Hematopoietic multipotent progenitor cell treated with erythropoietin and hydrocortisone succinate and interleukin-3 and kit ligand, for 4 days (in vitro differentiated cells): ENCODE data around the gene SH2D1B.

ENCODE experiments used
- DNase-seq: peaks from one replicate; pipeline ENCODE4 v3.0.0-alpha.2; 2015

Gene SH2D1B

DNA sequence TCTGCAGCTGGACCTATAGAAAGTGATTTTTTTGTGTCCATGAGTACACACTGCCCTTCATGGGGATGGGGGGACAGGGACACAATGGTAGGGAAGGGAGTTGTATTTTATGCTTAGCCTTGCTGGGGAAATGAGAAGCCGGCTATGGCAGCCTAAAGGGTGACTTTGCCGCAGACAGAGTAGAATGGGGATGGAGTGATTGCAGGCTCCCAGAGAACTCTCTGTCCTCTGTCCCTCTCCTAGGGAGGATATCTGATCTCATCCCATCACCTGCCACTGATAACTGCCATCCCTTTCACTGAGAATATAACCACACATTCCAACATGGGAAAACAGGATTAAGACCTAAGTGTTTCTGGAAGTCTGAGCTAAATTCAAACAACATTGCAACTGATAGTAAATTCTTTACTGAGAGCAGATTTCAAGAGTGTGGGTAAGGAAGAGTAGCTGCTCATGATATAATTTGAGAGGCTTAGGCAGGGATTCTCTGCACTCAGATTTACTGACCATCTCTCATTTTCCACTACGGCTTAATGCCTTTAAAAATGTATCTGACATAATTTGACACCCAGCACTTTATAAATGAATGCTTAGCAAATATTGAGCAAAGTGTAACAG, 13.9 kb downstream of the SH2D1B start:
- DNase-seq = no peak

GRCh38 chr1:162397039-162397448, 14.9 kb downstream of the SH2D1B start:
- DNase-seq = peak; percentile 52

- DNase-seq = no peak
Measured at GRCh38 chr1:162396201-162396906, 15.6 kb downstream of the SH2D1B start.

- DNase-seq = peak; percentile 81
Measured at GRCh38 chr1:162391790-162392563, 20.0 kb downstream of the SH2D1B start.

DNA sequence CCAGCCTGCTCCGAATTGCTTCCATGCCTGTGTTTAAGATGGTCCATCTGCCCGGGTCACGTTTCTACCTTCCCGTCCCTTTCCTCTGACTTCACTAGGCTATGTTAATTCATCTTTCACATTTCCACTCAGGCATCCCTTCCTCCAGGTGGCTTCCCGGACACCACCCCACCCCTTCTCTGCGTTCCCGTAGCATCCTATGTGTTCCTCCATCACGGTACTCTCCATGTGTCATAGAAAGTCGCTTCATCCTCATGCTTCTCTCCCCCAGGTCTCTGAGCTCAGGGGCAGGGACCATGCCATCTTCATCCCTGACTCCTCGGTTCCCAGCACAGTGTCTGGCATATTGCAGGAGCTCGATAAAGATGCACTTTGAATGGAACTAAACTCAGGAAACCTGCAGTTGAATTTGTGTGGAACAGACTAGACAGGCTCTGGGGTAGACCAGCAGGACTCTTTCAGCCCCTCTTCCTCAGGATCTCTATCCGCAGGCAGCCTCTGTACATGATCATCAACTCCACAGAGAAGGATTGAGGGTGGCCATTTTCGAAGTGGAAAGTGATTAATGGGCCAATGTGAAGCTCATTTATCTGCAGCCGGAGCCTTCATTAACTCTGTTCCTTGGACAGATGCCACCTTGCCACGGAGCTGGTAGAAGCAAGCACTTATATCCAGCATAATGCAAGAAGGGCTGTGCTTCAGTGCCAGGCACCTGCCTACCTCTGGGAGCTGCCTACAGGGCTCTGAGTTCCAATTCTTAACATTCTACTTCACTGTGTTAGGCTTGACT, 21.3 kb downstream of the SH2D1B start:
- no peak for DNase-seq

DNA sequence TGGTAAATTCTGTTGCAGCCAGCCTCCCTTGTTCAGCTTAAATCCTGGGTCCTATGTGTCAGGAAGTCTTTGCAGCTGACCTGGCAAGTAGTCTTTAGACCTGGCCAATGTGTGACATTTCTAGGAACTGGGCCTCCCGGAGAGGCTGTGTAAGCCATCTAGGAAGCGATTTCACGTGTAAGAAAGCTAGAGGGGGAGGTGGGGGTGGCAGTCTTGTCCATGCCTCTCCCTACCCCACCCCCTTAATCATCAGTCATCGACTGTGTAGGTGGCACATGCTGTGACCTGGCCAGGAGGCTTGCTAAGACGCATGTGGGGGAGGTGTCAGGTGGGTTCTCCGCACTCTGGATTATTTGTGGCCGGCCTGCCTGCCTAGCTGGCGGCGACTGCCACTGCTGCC, 22.0 kb downstream of the SH2D1B start:
- DNase-seq = no peak

DNA sequence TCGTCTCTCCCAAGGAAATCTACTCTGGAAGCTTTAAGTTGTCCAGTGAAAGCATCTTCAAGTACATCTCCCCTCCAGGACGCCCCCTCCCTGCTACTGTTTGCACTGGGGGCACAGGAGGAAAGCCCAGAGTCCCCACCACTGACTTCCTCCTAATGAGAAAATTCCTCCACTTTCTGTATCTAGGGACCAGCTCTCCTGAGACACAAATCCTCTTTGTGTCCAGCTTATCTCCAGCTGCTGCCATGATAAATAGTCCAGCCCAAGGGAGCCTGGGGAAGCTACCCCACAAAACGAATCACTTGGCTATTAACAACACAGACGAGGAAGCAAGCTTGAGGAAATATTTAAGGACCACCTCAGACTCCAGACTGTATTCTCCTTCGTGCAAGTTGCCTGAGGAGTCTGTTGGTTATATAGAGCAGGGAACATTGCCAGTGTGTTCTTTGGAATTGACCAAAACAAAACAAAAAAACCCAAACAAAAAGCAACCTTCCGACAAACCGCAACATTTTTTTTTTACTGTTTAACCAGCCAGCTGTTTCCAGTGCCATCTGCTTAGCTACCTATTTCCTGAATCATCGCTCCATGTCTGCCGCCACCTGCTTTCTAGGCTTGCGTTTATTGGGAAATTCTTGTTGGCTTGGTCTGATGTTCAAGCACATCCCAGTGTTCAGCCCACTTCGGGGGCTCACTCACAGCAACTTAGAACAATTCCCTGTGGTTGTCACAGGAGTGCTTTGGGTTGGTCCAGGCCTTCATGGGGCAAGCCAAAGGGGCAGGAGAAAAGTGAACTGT, 22.7 kb downstream of the SH2D1B start:
- no peak for DNase-seq

DNA sequence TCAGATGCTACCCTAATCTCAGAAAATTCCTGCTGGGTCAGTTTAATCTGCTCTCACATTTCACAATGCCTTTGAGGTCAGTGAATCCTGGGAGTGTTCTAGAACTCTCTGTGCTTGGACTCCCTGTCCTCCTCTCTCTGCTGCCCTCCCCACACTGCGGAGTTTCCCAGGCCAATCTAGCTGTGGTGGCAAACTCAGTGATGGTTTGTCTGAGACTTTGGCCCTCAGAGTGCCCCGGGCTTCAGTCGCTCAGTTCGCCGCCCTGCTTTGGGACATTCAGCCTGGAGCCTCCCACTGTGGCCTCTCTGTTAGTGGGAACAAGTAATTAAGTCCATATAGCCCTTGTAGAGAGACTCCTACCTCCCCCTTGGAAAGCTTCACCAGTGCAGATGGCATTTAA, 23.3 kb downstream of the SH2D1B start:
- DNase-seq = no peak

DNA sequence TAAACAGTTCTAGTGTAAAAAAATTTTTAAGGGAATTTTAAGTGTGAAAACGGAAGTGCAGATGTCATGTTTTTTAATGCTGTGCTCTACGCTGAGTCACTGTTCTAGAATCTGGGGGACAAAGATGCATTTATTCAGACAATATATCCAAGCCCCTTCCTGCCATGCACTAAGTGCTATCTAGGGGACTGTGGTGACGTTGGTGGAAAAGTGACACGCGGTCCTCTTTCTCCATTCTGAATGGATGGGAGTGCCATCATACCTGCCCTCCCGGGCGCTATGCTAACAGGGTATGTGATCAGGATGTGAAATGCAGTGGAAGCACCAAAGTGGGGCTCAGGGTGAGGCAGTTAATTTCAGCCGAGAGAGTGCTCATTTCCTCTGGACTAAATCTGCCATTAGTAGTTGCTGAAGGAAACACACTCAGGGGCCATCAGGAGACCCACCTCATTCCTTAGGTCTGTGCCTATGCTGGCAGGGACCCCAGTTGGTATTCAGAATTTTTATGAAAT, 23.8 kb downstream of the SH2D1B start:
- DNase-seq = no peak

- DNase-seq = no peak
Measured at GRCh38 chr1:162387226-162388082, 24.5 kb downstream of the SH2D1B start.

DNA sequence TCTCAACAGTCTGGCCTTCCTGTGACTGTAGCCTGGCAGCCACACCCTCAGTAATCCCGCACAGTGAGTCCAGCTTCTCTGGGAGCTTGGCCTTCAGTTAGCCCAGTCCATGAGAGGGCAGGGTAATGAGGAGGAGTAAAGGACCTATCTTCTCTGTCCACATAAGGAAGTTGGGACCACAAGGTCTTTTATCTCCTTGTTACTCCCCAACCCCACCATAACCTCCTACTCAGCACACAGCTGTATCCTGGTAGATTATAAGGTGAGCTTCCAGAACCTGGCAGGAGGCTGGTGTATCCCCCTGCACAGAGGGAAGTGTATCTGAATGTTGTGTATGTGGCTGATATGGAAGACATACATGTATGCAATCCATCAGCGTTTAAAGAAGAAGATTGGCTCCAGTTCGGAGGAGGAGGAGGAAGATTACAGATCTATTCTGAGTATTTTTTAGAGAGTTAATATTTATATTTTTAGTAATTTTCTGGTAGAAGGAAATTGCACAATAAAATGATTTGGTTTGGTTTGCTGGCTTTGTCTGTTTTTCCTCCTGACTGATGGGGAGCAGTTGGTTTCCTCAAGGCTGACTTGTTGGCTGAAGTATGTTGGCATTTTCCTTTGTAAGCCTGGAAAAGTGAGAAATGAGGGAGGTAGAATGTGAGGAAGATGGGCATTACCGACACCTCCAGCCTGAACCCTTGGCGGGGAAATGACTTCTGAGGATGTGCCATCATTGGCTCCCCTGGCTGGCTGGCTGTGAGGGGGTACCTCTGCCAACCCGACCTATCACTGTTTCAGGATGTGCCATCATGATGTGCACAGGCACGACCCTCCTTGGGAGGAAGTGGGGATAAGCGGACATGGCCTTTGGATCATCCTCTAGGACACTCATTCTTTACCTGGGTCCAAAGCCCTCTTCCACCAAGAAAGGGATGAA, 25.4 kb downstream of the SH2D1B start:
- peak; percentile 85 for DNase-seq

GRCh38 chr1:162385702-162386101, 26.2 kb downstream of the SH2D1B start:
- DNase-seq = no peak

- no peak for DNase-seq
Measured at GRCh38 chr1:162385280-162385623, 26.7 kb downstream of the SH2D1B start.

- DNase-seq = no peak
Measured at GRCh38 chr1:162384601-162385279, 27.2 kb downstream of the SH2D1B start.

DNA sequence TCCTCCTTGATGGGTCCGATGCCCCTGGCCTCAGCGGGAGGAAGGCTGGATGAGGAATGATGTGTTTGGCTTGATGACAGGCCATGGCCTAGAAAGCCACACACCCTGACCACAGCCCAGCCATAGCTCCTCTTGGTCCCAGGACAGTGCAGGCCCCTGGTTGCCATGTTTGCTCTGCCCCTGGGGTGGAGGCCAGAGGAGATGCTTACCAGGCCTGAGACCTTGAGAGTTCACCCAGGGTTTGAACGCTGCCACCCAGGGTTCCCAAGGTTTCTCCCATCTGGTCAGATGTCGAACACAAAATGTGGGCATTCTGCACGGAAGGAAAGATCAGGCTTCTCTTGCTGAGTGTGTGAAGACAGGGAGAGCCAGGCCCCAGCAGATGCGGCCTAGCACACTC, 27.8 kb downstream of the SH2D1B start:
- no peak for DNase-seq

DNA sequence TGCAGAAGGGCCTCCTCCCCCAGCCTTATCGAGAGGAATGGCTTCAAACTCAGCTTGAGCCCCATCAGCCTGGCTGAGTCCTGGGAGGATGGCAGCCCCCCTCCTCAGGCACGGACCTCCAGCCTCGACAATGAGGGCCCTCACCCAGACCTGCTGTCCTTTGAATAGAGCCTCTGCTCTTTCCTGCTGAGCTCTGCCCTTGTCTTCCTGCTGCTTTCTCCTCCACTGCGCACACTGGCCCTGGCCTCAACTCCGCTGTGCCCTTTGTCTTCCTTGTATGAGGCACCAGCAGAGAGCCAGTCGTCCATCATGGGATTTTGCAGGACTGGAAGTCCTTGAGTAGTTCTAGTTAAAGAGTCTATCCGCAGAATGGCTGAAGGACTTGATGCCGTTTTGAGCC, 28.4 kb downstream of the SH2D1B start:
- DNase-seq = no peak

- no peak for DNase-seq
Measured at GRCh38 chr1:162383091-162383490, 28.8 kb downstream of the SH2D1B start.

DNA sequence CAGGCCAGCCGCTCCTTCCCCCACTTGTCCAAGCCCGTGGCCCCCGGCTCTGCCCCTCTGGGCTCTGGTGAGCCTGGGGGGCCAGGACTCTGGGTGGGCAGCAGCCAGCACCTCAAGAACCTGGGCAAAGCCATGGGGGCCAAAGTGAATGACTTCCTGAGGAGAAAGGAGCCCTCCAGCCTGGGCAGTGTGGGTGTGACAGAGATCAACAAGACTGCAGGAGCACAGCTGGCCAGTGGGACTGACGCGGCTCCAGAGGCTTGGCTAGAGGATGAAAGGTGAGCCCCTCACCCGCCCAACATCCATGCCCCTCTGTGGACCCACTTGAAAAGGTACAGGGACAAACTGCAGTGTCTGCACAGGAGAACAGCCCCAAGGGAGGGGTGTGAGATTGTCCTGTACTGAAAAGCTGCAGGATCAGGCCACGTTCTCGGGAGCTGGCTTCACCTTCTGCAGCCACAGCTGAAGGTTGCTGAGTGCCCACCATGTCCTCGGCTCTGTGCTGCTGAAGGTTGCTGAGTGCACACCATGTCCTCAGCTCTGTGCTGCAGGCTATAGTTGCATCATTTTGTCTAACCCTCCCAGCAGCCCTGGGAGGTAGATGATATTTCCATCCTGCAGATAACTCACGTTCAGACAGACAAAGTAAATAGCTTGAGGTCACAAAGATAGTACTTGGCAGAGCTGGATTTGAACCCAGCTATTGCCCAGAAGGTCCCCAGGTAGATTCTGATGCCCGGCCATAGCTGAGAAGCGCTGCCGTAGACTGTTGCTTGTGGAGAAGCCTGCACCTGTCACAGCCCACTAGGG, 29.8 kb downstream of the SH2D1B start:
- no peak for DNase-seq

GRCh38 chr1:162381383-162381782, 30.6 kb downstream of the SH2D1B start, which contains the start of gene C1orf226:
Gene C1orf226, plus strand, starts transcription at chr1:162381728. Its CDS starts 174 bp downstream, at chr1:162381902.
- DNase-seq = no peak
